Neutrophil (primary cell): ENCODE measurements around the gene TMEM132E.

Experiments
- H3K27ac ChIP-seq: fragments of 200-600 bp; sonication (generic); 2 replicates; pipeline ENCODE4 v1.5.1; 2016; ENCODE audit warnings: mild to moderate bottlenecking, moderate library complexity
- H3K27me3 ChIP-seq: fragments of 200-600 bp; sonication (generic); 2 replicates; pipeline ENCODE4 v1.6.0; 2016; ENCODE audit warnings: mild to moderate bottlenecking
- H3K36me3 ChIP-seq: fragments of 200-600 bp; sonication (generic); 2 replicates; pipeline ENCODE4 v1.5.1; 2017
- H3K4me1 ChIP-seq, 2 experiments: fragments of 200-600 bp in 1 of 2; sonication (generic) in 1 of 2; 1 replicate in 1 of 2; 2 replicates in 1 of 2; pipeline versions ENCODE4 v1.5.1 to v1.6.1; 2013 to 2016; ENCODE audit warnings: low read depth in 1 of 2, low read length in 1 of 2, mild to moderate bottlenecking in 1 of 2, moderate library complexity in 1 of 2; ENCODE audit not compliant: control insufficient read depth in 1 of 2, insufficient read depth in 1 of 2
- H3K4me3 ChIP-seq, 2 experiments: fragments of 200-600 bp in 1 of 2; sonication (generic) in 1 of 2; 1 replicate in 1 of 2; 2 replicates in 1 of 2; pipeline ENCODE4 v1.5.1; 2013 to 2016; ENCODE audit warnings: low read depth in 1 of 2, low read length in 1 of 2, mild to moderate bottlenecking in 1 of 2, moderate library complexity in 1 of 2
- H3K9me3 ChIP-seq: fragments of 200-600 bp; sonication (generic); 2 replicates; pipeline ENCODE4 v1.5.1; 2016
- TF ChIP-seq, protein P1 (sequence below): fragments of 200-600 bp; sonication (generic); IDR thresholded peaks from 2 replicates; pipeline ENCODE4 v1.5.1; 2016; ENCODE audit warnings: antibody characterized with exemption

Gene TMEM132E

DNA sequence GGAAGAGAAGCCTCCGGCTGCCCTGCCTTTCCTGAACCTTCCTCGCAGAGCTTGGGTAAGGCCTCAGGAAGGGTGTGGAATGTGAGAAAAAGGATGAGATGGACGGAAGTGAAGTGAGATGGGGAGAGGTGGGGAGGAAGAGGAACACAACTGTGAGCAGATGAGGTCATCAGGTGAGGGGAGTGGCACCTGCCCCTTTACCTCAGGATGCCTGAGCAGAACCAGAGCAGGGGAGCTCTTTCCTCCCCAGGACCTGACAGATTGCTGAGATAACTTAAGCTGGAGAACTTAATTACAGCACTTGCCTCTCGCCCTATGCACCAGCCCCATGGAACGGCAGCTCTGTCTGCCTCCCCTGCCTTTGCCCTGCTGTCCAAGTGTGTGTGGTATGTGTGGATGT, 29.8 kb downstream of the TMEM132E start:
- no peak overlapping the region for H3K27ac ChIP-seq
- TF ChIP-seq, protein P1, sequence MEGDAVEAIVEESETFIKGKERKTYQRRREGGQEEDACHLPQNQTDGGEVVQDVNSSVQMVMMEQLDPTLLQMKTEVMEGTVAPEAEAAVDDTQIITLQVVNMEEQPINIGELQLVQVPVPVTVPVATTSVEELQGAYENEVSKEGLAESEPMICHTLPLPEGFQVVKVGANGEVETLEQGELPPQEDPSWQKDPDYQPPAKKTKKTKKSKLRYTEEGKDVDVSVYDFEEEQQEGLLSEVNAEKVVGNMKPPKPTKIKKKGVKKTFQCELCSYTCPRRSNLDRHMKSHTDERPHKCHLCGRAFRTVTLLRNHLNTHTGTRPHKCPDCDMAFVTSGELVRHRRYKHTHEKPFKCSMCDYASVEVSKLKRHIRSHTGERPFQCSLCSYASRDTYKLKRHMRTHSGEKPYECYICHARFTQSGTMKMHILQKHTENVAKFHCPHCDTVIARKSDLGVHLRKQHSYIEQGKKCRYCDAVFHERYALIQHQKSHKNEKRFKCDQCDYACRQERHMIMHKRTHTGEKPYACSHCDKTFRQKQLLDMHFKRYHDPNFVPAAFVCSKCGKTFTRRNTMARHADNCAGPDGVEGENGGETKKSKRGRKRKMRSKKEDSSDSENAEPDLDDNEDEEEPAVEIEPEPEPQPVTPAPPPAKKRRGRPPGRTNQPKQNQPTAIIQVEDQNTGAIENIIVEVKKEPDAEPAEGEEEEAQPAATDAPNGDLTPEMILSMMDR = no peak

DNA sequence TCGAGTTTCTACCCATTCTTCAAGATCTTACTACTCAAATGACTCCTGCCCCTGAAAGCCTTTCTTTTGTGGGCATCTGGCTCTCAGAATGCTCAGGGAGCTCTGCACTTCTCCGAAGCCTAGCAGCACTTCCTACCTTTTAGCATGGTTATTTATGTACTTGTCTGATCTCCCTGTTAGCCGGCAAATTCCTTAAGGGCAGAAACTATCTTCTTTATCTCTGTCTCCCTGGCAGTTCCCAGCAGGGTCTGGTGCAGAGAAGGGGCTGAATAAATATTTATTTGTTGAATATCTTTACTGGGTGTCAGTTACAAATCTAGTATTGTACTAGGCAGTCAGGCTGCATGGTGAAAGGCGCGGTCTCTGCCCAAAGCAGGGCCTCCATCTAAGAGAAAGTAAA, 30.7 kb downstream of the TMEM132E start:
- TF ChIP-seq, protein P1 = no peak

More for the DNA sequence above, 29.8 kb downstream of the TMEM132E start:
- Histone ChIP-seq H3K36me3 (no peaks in the 10 kb centered on the region), H3K4me1 (no peaks in the 10 kb centered on the region), H3K4me3 (no peak overlapping the region), H3K27me3 (peaks cover 89% of the 10 kb centered on the region), H3K9me3 (no peaks in the 10 kb centered on the region)

DNA sequence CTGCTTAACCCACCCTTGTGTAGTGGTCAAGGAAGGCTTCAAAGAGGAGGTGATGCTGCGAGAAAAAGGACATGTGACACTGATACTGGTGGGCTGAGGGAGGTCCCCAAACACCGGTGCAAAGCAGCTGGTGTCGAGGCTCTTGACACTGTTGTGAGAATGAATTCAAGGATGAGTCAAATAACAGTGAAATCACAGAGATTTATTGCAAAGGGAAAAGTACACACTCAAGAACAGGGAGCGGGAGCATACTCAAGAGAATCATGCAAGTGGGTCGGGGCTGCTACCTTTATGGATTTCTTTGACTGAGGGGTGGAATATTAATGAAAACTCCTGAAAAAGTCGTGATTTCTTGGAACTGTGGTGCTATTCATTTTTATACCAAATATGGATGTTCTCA, 31.1 kb downstream of the TMEM132E start:
- TF ChIP-seq, protein P1 = no peak
- no peak overlapping the region for H3K4me3 ChIP-seq
- H3K36me3 ChIP-seq = no peaks in the 10 kb centered on the region
- H3K27ac ChIP-seq = no peak overlapping the region
- no peaks in the 10 kb centered on the region for H3K4me1 ChIP-seq
- peaks cover 98% of the 10 kb centered on the region for H3K27me3 ChIP-seq
- H3K9me3 ChIP-seq = no peaks in the 10 kb centered on the region

More for the DNA sequence above, 30.7 kb downstream of the TMEM132E start:
- Histone ChIP-seq H3K4me3 (no peak overlapping the region), H3K4me1 (no peaks in the 10 kb centered on the region), H3K36me3 (no peaks in the 10 kb centered on the region), H3K9me3 (no peaks in the 10 kb centered on the region), H3K27ac (no peak overlapping the region), H3K27me3 (peaks cover 97% of the 10 kb centered on the region)

DNA sequence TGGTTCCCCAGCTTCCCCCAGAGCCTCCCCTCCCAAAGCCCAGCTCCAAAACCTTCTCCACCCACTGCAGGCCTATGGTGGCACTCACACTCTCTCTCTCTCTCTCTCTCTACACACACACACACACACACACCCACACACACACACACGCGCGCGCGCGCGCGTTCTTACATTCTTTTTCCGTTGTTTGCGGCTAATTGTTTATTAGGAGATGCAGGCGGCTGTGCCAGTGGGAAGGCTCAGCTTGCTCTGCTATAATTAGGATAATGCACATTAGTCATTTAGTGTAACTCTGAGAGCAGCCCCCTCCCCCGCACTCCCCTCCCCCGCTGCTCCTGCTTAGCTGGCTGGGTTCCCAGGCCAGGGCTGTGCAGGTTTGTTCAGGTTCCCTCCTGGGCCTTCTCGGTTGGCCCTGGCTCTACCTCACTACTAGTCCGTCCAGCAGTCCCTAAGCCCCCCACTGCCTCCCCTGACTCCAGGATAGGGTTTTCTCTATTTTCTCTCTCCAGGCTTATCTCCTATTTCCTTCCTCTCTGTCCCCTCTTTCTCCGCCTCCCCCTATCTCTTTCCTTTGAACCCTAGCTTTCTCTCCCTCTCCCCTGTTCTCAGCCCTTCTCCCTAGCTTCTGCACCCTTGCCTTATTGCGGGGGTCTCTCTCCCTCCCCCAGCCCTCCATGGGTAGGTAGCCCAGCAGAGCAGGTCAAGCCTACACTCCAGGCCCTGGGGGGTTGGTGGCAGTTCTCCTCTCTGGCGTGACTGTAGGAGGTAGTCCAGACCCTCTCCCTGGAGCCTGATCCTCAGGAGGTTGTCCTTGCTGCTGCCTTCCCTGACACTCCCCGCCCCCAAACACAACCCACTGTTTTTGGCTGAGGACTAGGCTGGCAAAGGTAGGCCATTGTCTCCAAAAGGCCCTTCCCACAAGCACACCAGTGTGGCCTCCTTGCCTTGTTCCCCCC, 34.0 kb downstream of the TMEM132E start:
- Histone ChIP-seq H3K27me3 (peaks cover 99% of the 10 kb centered on the region), H3K36me3 (no peaks in the 10 kb centered on the region), H3K4me1 (no peaks in the 10 kb centered on the region), H3K4me3 (no peak overlapping the region), H3K9me3 (no peaks in the 10 kb centered on the region), H3K27ac (no peak overlapping the region)
- TF ChIP-seq, protein P1 = no peak

DNA sequence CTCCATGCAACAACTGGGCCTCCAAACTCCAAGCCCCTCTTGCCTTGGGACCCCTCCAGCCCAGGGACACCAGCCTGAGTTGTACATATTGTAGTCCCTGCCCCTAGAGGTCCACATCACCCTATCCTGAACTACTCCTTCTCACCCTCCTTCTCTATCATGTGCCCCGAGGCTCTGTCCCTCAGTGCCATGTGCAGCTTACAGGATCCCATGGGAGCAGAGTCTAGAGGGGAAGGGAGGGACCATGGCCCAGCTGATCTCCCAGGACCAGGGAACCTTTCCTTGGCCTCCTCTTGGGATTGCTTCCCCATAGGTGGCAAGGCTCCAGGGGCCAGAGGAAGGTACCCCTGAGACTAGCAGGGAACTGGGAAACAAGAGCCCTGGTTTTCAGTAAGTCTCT, 35.3 kb downstream of the TMEM132E start:
- Histone ChIP-seq H3K36me3 (no peaks in the 10 kb centered on the region), H3K27ac (no peak overlapping the region), H3K4me3 (no peak overlapping the region), H3K9me3 (no peaks in the 10 kb centered on the region), H3K4me1 (no peaks in the 10 kb centered on the region), H3K27me3 (peaks cover 95% of the 10 kb centered on the region)
- TF ChIP-seq, protein P1 = no peak
